ENCODE data around the gene PER2.

The PER2 gene

DNA sequence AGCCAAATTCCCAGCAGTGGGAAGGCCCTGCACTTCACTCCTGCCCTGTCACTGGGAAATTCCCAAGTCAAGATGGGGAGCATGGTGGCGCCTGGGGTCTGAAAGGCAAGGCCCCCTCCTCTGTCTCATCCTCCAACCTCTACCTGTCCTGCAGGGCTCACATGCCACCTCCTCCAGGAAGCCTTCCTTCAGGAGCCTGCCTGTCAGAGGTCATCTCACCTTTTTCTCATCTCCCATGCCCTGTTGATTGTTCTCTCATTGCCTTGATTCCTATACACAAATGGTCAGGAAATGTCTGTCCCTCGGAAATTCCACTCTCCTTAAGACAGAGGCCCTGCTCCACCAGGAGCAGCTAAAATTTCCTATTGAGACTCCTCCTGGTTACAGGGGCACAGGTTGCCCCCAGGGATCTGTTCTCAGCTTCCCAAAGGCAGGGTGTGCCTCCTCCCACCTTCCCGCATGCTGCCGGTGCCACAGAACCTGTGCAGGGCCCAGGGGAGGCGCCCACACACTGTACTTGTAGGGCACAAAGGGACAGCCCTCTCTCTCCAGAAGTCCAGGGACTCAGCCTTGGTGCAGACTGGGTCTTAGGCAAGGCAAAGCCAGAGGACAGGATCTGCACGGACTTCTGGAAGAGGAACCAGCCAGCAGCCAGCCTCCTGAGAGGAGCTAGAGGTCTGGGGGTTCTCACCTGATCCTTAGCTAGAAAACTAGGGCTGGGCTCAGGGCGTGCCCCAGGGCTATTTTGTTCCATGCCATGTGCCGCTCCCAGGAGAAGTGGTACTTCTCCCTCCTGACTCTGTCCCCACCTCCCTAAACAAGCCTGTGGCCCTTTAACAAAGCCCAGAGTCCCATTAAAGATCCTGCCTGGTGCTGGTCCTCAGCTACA lies 61.5 kb downstream of the PER2 start:
- no peaks in the 10 kb centered on the region for H4K20me1 ChIP-seq (ENCODE audit: control insufficient read depth, insufficient read depth, low read depth, low read length)
- no peak overlapping the region for H3K27ac ChIP-seq (ENCODE audit: low read depth, low read length)
- H3K4me3 ChIP-seq (ENCODE audit: low read length): no peak overlapping the region
- no peaks in the 10 kb centered on the region for H3F3A ChIP-seq (ENCODE audit: control insufficient read depth, insufficient read depth)
- no peak overlapping the region for H3K4me2 ChIP-seq (ENCODE audit: low read length)
- H3K27me3 ChIP-seq (ENCODE audit: control insufficient read depth, low read length): peaks cover 25% of the 10 kb centered on the region
- H3K9me3 ChIP-seq (ENCODE audit: control insufficient read depth, insufficient read depth, low read length): no peaks in the 10 kb centered on the region
- peaks cover 4% of the 10 kb centered on the region; the same call in 1 of the 2 replicates for H3K4me1 ChIP-seq (ENCODE audit: control insufficient read depth, low read length)
- TF ChIP-seq CTCF (IDR thresholded peaks at IDR 0.05; ENCODE audit: low read depth, low read length, poor library complexity, severe bottlenecking): no peak
- TF ChIP-seq EZH2phosphoT487 (IDR thresholded peaks at IDR 0.05; ENCODE audit: borderline replicate concordance, low read length): no peak
- H3K36me3 ChIP-seq (ENCODE audit: control insufficient read depth, low read length): no peaks in the 10 kb centered on the region
- H3K9me2 ChIP-seq (replicated peaks; ENCODE audit: control insufficient read depth, low read length): no peaks in the 10 kb centered on the region
- no peaks in the 10 kb centered on the region for H3K79me2 ChIP-seq (ENCODE audit: control insufficient read depth, low read length)

DNA sequence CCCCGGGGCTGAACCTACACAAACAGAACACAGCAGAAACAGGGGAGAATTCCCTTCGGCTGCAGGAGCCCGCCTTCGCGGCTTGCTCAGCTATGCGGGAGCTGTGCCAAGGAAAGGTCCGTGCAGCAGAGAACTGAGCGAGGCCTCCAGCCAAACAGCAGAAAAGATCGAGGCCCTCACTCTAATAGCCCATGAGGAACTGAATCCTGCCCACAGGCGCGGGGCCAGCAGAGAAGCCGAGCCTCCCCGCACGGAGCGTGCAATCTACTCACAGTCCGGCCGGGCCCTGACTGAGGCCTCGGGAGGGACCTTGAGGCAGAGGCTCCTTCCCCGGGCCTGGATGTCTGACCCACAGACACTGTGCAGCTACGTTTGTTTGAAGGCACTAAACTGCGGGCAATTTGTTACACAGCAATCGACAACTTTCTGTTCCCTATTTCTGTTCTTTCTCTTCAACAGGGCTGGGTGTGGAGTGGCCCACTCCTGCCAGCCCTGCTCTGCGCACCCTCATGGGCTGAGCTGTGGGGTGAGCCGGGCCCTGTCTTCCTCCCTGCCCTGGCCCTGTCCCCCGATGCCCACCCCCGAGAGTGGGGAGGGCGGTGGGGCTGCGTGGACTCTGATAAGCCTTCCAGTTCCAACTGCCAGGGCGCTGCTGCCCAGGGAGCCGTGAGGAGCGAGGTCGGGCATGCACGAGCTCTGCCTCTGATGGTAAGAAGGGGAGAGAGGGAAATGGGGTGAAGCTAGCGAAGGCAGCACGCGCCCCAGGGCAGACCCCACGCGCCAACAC lies 62.3 kb downstream of the PER2 start:
- H3K4me2 ChIP-seq (ENCODE audit: low read length): no peak overlapping the region
- no peaks in the 10 kb centered on the region for H3K79me2 ChIP-seq (ENCODE audit: control insufficient read depth, low read length)
- TF ChIP-seq CTCF (IDR thresholded peaks at IDR 0.05; ENCODE audit: low read depth, low read length, poor library complexity, severe bottlenecking) (no peak), EZH2phosphoT487 (IDR thresholded peaks at IDR 0.05; ENCODE audit: borderline replicate concordance, low read length) (no peak)
- no peak overlapping the region for H3K27ac ChIP-seq (ENCODE audit: low read depth, low read length)
- H3K4me1 ChIP-seq (ENCODE audit: control insufficient read depth, low read length): no peaks in the 10 kb centered on the region; the same call in 1 of the 2 replicates
- no peaks in the 10 kb centered on the region for H3K9me3 ChIP-seq (ENCODE audit: control insufficient read depth, insufficient read depth, low read length)
- H3F3A ChIP-seq (ENCODE audit: control insufficient read depth, insufficient read depth): no peaks in the 10 kb centered on the region
- no peak overlapping the region for H3K4me3 ChIP-seq (ENCODE audit: low read length)
- no peaks in the 10 kb centered on the region for H3K9me2 ChIP-seq (replicated peaks; ENCODE audit: control insufficient read depth, low read length)
- peaks cover 19% of the 10 kb centered on the region for H3K27me3 ChIP-seq (ENCODE audit: control insufficient read depth, low read length)
- H3K36me3 ChIP-seq (ENCODE audit: control insufficient read depth, low read length): no peaks in the 10 kb centered on the region
- H4K20me1 ChIP-seq (ENCODE audit: control insufficient read depth, insufficient read depth, low read depth, low read length): no peaks in the 10 kb centered on the region

GRCh38 chr2:238225121-238225520 lies 63.3 kb downstream of the PER2 start:
- TF ChIP-seq EZH2phosphoT487 (IDR thresholded peaks at IDR 0.05; ENCODE audit: borderline replicate concordance, low read length): no peak
- TF ChIP-seq CTCF (IDR thresholded peaks at IDR 0.05; ENCODE audit: low read depth, low read length, poor library complexity, severe bottlenecking): no peak
- H3K4me2 ChIP-seq (ENCODE audit: low read length): no peak overlapping the region

More at GRCh38 chr2:238225121-238225520, 63.3 kb downstream of the PER2 start:
- Histone ChIP-seq H3F3A (ENCODE audit: control insufficient read depth, insufficient read depth) (no peaks in the 10 kb centered on the region), H3K36me3 (ENCODE audit: control insufficient read depth, low read length) (no peaks in the 10 kb centered on the region), H3K27ac (ENCODE audit: low read depth, low read length) (no peak overlapping the region), H3K27me3 (ENCODE audit: control insufficient read depth, low read length) (peaks cover 9% of the 10 kb centered on the region), H3K9me3 (ENCODE audit: control insufficient read depth, insufficient read depth, low read length) (no peaks in the 10 kb centered on the region), H4K20me1 (ENCODE audit: control insufficient read depth, insufficient read depth, low read depth, low read length) (no peaks in the 10 kb centered on the region), H3K4me3 (ENCODE audit: low read length) (no peak overlapping the region), H3K9me2 (replicated peaks; ENCODE audit: control insufficient read depth, low read length) (no peaks in the 10 kb centered on the region), H3K4me1 (ENCODE audit: control insufficient read depth, low read length) (no peaks in the 10 kb centered on the region), H3K79me2 (ENCODE audit: control insufficient read depth, low read length) (no peaks in the 10 kb centered on the region)
